WTC11 (cell line): Measurements from ENCODE around the gene STAMBP. TPM values are rescaled to one million over a fixed set of nuclear protein-coding genes. Genes with fewer than 3 reads are reported as not detected.
"Not testable (repeated sequence)": the region's sequence is repeated elsewhere in the genome, so short reads cannot be mapped to it uniquely, and the experiment has no call there.

Experiments
- ATAC-seq: fragments of 200-7000 bp; cut with Tn5 transposase; 2 replicates; pipeline ENCODE4 v1.10.0; 2021; ENCODE audit warnings: mild to moderate bottlenecking, moderate library complexity
- CTCF ChIA-PET: fragments of 300-600 bp; sonication (Branson Sonifier 250); formaldehyde crosslinking; loops from one replicate; lab custom pipeline; 2021; ENCODE audit warnings: antibody characterized with exemption; lab: Charles Lee
- POLR2A ChIA-PET: fragments of 350-600 bp; sonication (Branson Sonifier 250); formaldehyde crosslinking; loops from one replicate; lab custom pipeline; 2021; ENCODE audit warnings: antibody characterized with exemption; lab: Charles Lee
- DNase-seq: peaks from one replicate; pipeline ENCODE4 v3.0.0; 2021; ENCODE audit warnings: low spot score
- H3K27ac Mint-ChIP-seq: 2 replicates; pipeline ENCODE4 v1.8.0; 2021; ENCODE audit warnings: mixed read lengths
- H3K27me3 Mint-ChIP-seq: 2 replicates; pipeline ENCODE4 v1.8.0; 2021; ENCODE audit warnings: low read depth, mild to moderate bottlenecking, moderate library complexity, mixed read lengths
- H3K36me3 Mint-ChIP-seq: 2 replicates; pipeline ENCODE4 v1.8.0; 2021; ENCODE audit warnings: mixed read lengths
- H3K4me1 Mint-ChIP-seq: 2 replicates; pipeline ENCODE4 v1.8.0; 2022; ENCODE audit warnings: mixed read lengths
- H3K4me3 Mint-ChIP-seq: 2 replicates; pipeline ENCODE4 v1.8.0; 2021; ENCODE audit warnings: mild to moderate bottlenecking, moderate library complexity, mixed read lengths
- H3K9me3 Mint-ChIP-seq: 2 replicates; pipeline ENCODE4 v1.8.0; 2021; ENCODE audit warnings: mixed read lengths
- ATF1 ChIP-seq: sonication (generic); formaldehyde crosslinking; IDR thresholded peaks from 2 replicates; pipeline ENCODE4 v1.8.1; 2023; ENCODE audit warnings: mild to moderate bottlenecking, moderate library complexity, missing genetic modification reagents
- GABPB1 ChIP-seq: sonication (generic); formaldehyde crosslinking; IDR thresholded peaks from 2 replicates; pipeline ENCODE4 v1.8.1; 2023; ENCODE audit warnings: mild to moderate bottlenecking, missing genetic modification reagents
- NR2C2 ChIP-seq: sonication (generic); formaldehyde crosslinking; IDR thresholded peaks from 2 replicates; pipeline ENCODE4 v1.8.0; 2022; ENCODE audit warnings: mild to moderate bottlenecking, missing genetic modification reagents
- RELA ChIP-seq: sonication (generic); formaldehyde crosslinking; IDR thresholded peaks from 2 replicates; pipeline ENCODE4 v1.8.1; 2022; ENCODE audit warnings: missing genetic modification reagents, mild to moderate bottlenecking, borderline replicate concordance
- SMAD4 ChIP-seq: sonication (generic); formaldehyde crosslinking; IDR thresholded peaks from 2 replicates; pipeline ENCODE4 v1.8.0; 2022; ENCODE audit warnings: mild to moderate bottlenecking, missing genetic modification reagents
- ZNF219 ChIP-seq: sonication (generic); formaldehyde crosslinking; IDR thresholded peaks from 2 replicates; pipeline ENCODE4 v1.8.0; 2023; ENCODE audit warnings: missing genetic modification reagents, mild to moderate bottlenecking, borderline replicate concordance
- ZNF263 ChIP-seq: sonication (generic); formaldehyde crosslinking; IDR thresholded peaks from 2 replicates; pipeline ENCODE4 v1.8.1; 2022; ENCODE audit warnings: low read depth, mild to moderate bottlenecking, moderate library complexity, missing genetic modification reagents
- ZNF423 ChIP-seq: fragments of 250-450 bp; sonication (Bioruptor Pico); IDR thresholded peaks from 2 replicates; pipeline ENCODE4 v2.1.2; 2022; ENCODE audit warnings: mild to moderate bottlenecking, moderate library complexity
- total RNA-seq: library from RNA; stranded (reverse); gene quantifications from 3 replicates; pipeline ENCODE4 v1.2.3, GENCODE V29; 2021
- TF ChIP-seq, protein P1 (sequence below): fragments of 250-450 bp; sonication (Bioruptor Pico); IDR thresholded peaks from 2 replicates; pipeline ENCODE4 v1.9.0; 2021; ENCODE audit warnings: mild to moderate bottlenecking, borderline replicate concordance
- TF ChIP-seq, protein P2 (sequence below): fragments of 250-450 bp; sonication (Bioruptor Pico); IDR thresholded peaks from 2 replicates; pipeline ENCODE4 v2.1.2; 2022; ENCODE audit warnings: mild to moderate bottlenecking, moderate library complexity
- TF ChIP-seq, protein P3 (sequence below): sonication (generic); formaldehyde crosslinking; IDR thresholded peaks from 2 replicates; pipeline ENCODE4 v1.8.0; 2022; ENCODE audit warnings: missing genetic modification reagents
- TF ChIP-seq, protein P4 (sequence below): fragments of 250-450 bp; sonication (Bioruptor Pico); IDR thresholded peaks from 2 replicates; pipeline ENCODE4 v1.9.0; 2021; ENCODE audit warnings: moderate library complexity, mild to moderate bottlenecking, inconsistent platforms, borderline replicate concordance
- TF ChIP-seq, protein P5 (sequence below): sonication (generic); formaldehyde crosslinking; IDR thresholded peaks from 2 replicates; pipeline ENCODE4 v1.8.0; 2022; ENCODE audit warnings: mild to moderate bottlenecking, missing genetic modification reagents
- TF ChIP-seq, protein P6 (sequence below): sonication (generic); formaldehyde crosslinking; IDR thresholded peaks from 2 replicates; pipeline ENCODE4 v1.8.0; 2022; ENCODE audit warnings: mild to moderate bottlenecking, missing genetic modification reagents

Gene STAMBP
- total RNA-seq, 1 experiment from 2014 or later, result 40.9 TPM

DNA sequence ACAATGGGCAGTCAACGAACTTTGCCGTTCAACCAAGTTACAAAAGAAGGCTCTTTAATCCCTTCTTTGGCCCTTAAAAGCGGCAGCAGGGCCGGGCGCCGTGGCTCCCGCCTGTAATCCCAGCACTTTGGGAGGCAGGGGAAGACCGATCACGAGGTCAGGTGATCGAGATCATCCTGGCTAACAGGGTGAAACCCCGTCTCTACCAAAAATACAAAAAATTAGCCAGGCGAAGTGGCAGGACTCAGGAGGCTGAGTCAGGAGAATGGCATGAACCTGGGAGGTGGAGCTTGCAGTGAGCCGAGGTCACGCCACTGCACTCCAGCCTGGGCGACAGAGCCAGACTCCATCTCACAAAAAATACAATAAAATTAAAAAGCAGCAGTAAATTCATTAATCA is 45.4 kb upstream of the STAMBP start:
- H3K27ac Mint-ChIP-seq, H3K9me3 Mint-ChIP-seq, ATAC-seq, H3K27me3 Mint-ChIP-seq, H3K4me3 Mint-ChIP-seq, CTCF ChIA-PET, POLR2A ChIA-PET, DNase-seq, H3K36me3 Mint-ChIP-seq, H3K4me1 Mint-ChIP-seq: not testable (repeated sequence)
- TF ChIP-seq GABPB1 (CRISPR knock-in tag), result 0 out of 2 replicates have a peak, but pooled peaks have one; percentile 33

DNA sequence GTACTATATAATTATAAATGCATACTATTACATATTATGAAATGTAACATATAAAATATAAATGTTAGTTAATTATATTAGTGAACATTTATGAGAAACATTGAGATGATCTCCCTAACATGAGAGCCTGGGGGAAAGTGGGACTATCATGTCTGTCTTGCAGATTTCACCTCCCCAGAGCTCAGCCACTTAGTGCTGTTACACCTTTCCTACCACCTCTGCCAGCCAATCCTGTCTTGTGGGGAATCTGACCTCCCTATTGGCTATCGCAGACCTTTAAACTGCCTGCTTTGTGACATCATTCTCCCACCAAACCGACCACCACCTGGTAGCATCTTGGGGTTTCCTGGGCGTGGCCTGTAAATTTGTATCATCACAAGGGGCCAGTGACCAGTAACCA is 44.9 kb upstream of the STAMBP start, which contains the start of gene C2orf78:
Gene C2orf78 (plus strand): TSS at position 301 of the 400 bp plus-strand sequence. CDS start 127 bp downstream, outside the sequence.
- POLR2A ChIA-PET, H3K4me1 Mint-ChIP-seq, DNase-seq, H3K27me3 Mint-ChIP-seq, H3K27ac Mint-ChIP-seq, ATAC-seq, H3K9me3 Mint-ChIP-seq, H3K36me3 Mint-ChIP-seq, CTCF ChIA-PET, H3K4me3 Mint-ChIP-seq: not testable (repeated sequence)

DNA sequence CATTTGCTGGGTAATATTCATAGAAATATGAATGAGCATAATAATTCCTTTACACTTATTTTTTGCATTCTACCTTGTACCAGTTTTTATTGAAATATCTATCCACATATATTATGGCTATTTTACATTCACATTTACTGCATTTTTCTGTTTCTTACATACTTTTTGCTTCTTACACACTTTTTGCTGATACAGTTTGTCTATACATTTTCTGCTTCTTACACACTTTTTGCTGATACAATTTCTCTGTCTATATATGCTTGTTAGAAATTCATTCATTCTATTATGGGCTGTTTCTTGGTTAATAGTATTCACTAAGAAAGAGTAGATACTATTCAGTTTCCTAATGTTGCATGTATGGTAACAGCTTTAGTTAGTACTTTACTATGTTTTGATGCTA is 16.9 kb upstream of the STAMBP start:
- Mint-ChIP-seq H3K27ac (no peak overlapping the region), H3K9me3 (no peaks in the 10 kb centered on the region), H3K36me3 (no peaks in the 10 kb centered on the region), H3K4me1 (no peaks in the 10 kb centered on the region), H3K4me3 (no peak overlapping the region), H3K27me3 (peaks cover 50% of the 10 kb centered on the region)
- POLR2A ChIA-PET, result no interaction called here
- TF ChIP-seq NR2C2 (CRISPR knock-in tag) (no peak), ATF1 (CRISPR knock-in tag) (no peak), ZNF423 (no peak), SMAD4 (CRISPR knock-in tag) (no peak), ZNF263 (CRISPR knock-in tag) (no peak), RELA (CRISPR knock-in tag) (no peak), ZNF219 (CRISPR knock-in tag) (no peak), GABPB1 (CRISPR knock-in tag) (no peak)
- TF ChIP-seq, protein P1, sequence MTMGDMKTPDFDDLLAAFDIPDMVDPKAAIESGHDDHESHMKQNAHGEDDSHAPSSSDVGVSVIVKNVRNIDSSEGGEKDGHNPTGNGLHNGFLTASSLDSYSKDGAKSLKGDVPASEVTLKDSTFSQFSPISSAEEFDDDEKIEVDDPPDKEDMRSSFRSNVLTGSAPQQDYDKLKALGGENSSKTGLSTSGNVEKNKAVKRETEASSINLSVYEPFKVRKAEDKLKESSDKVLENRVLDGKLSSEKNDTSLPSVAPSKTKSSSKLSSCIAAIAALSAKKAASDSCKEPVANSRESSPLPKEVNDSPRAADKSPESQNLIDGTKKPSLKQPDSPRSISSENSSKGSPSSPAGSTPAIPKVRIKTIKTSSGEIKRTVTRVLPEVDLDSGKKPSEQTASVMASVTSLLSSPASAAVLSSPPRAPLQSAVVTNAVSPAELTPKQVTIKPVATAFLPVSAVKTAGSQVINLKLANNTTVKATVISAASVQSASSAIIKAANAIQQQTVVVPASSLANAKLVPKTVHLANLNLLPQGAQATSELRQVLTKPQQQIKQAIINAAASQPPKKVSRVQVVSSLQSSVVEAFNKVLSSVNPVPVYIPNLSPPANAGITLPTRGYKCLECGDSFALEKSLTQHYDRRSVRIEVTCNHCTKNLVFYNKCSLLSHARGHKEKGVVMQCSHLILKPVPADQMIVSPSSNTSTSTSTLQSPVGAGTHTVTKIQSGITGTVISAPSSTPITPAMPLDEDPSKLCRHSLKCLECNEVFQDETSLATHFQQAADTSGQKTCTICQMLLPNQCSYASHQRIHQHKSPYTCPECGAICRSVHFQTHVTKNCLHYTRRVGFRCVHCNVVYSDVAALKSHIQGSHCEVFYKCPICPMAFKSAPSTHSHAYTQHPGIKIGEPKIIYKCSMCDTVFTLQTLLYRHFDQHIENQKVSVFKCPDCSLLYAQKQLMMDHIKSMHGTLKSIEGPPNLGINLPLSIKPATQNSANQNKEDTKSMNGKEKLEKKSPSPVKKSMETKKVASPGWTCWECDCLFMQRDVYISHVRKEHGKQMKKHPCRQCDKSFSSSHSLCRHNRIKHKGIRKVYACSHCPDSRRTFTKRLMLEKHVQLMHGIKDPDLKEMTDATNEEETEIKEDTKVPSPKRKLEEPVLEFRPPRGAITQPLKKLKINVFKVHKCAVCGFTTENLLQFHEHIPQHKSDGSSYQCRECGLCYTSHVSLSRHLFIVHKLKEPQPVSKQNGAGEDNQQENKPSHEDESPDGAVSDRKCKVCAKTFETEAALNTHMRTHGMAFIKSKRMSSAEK, result no peak
- TF ChIP-seq, protein P2, sequence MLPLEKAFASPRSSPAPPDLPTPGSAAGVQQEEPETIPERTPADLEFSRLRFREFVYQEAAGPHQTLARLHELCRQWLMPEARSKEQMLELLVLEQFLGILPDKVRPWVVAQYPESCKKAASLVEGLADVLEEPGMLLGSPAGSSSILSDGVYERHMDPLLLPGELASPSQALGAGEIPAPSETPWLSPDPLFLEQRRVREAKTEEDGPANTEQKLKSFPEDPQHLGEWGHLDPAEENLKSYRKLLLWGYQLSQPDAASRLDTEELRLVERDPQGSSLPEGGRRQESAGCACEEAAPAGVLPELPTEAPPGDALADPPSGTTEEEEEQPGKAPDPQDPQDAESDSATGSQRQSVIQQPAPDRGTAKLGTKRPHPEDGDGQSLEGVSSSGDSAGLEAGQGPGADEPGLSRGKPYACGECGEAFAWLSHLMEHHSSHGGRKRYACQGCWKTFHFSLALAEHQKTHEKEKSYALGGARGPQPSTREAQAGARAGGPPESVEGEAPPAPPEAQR (CRISPR knock-in tag), result no peak
- TF ChIP-seq, protein P3, sequence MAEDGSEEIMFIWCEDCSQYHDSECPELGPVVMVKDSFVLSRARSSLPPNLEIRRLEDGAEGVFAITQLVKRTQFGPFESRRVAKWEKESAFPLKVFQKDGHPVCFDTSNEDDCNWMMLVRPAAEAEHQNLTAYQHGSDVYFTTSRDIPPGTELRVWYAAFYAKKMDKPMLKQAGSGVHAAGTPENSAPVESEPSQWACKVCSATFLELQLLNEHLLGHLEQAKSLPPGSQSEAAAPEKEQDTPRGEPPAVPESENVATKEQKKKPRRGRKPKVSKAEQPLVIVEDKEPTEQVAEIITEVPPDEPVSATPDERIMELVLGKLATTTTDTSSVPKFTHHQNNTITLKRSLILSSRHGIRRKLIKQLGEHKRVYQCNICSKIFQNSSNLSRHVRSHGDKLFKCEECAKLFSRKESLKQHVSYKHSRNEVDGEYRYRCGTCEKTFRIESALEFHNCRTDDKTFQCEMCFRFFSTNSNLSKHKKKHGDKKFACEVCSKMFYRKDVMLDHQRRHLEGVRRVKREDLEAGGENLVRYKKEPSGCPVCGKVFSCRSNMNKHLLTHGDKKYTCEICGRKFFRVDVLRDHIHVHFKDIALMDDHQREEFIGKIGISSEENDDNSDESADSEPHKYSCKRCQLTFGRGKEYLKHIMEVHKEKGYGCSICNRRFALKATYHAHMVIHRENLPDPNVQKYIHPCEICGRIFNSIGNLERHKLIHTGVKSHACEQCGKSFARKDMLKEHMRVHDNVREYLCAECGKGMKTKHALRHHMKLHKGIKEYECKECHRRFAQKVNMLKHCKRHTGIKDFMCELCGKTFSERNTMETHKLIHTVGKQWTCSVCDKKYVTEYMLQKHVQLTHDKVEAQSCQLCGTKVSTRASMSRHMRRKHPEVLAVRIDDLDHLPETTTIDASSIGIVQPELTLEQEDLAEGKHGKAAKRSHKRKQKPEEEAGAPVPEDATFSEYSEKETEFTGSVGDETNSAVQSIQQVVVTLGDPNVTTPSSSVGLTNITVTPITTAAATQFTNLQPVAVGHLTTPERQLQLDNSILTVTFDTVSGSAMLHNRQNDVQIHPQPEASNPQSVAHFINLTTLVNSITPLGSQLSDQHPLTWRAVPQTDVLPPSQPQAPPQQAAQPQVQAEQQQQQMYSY (CRISPR knock-in tag), result no peak
- TF ChIP-seq, protein P4, sequence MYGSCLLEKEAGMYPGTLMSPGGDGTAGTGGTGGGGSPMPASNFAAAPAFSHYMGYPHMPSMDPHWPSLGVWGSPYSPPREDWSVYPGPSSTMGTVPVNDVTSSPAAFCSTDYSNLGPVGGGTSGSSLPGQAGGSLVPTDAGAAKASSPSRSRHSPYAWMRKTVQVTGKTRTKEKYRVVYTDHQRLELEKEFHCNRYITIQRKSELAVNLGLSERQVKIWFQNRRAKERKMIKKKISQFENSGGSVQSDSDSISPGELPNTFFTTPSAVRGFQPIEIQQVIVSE (CRISPR knock-in tag), result no peak
- TF ChIP-seq, protein P5, sequence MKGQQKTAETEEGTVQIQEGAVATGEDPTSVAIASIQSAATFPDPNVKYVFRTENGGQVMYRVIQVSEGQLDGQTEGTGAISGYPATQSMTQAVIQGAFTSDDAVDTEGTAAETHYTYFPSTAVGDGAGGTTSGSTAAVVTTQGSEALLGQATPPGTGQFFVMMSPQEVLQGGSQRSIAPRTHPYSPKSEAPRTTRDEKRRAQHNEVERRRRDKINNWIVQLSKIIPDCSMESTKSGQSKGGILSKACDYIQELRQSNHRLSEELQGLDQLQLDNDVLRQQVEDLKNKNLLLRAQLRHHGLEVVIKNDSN (CRISPR knock-in tag), result no peak
- TF ChIP-seq, protein P6, sequence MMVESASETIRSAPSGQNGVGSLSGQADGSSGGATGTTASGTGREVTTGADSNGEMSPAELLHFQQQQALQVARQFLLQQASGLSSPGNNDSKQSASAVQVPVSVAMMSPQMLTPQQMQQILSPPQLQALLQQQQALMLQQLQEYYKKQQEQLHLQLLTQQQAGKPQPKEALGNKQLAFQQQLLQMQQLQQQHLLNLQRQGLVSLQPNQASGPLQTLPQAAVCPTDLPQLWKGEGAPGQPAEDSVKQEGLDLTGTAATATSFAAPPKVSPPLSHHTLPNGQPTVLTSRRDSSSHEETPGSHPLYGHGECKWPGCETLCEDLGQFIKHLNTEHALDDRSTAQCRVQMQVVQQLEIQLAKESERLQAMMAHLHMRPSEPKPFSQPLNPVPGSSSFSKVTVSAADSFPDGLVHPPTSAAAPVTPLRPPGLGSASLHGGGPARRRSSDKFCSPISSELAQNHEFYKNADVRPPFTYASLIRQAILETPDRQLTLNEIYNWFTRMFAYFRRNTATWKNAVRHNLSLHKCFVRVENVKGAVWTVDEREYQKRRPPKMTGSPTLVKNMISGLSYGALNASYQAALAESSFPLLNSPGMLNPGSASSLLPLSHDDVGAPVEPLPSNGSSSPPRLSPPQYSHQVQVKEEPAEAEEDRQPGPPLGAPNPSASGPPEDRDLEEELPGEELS (CRISPR knock-in tag), result no peak
- ATAC-seq (no peak), DNase-seq (no peak)
- CTCF ChIA-PET, result interaction anchor here (1.1 to 3.2 kb wide), 2 partner anchors 11 to 17 kb away, joined by 3 to 14 read pairs; partner anchors contain the start of gene STAMBP
